Common myeloid progenitor, CD34-positive (primary cell): ENCODE results near the gene STPG4.

Experiments
- CTCF ChIA-PET: fragments of 350-600 bp; sonication (Branson Sonifier 250); formaldehyde crosslinking; loops from one replicate; lab custom pipeline; 2021; ENCODE audit warnings: antibody characterized with exemption; lab: Charles Lee
- POLR2A ChIA-PET: fragments of 350-600 bp; sonication (Branson Sonifier 250); formaldehyde crosslinking; loops from one replicate; lab custom pipeline; 2021; ENCODE audit warnings: antibody characterized with exemption; lab: Charles Lee
- DNase-seq, 3 donors: peaks; one replicate each; pipeline versions ENCODE4 v3.0.0 to v3.0.0-alpha.2; 2013
- H3K27ac ChIP-seq, 2 experiments: 1 replicate in 1 of 2; 2 replicates in 1 of 2; pipeline ENCODE4 v1.7.0; 2013; ENCODE audit warnings: inconsistent platforms in 2 of 2, low read length in 2 of 2, mild to moderate bottlenecking in 2 of 2, low read depth in 1 of 2, moderate library complexity in 1 of 2; ENCODE audit not compliant: severe bottlenecking in 2 of 2, insufficient read depth in 1 of 2, poor library complexity in 1 of 2
- H3K27me3 ChIP-seq, 5 experiments: replicated peaks in 2 of 5; 1 replicate in 3 of 5; 2 replicates in 2 of 5; pipeline versions ENCODE4 v1.6.1 to v1.7.0; 2013; ENCODE audit warnings: low read length in 4 of 5, mild to moderate bottlenecking in 2 of 5, moderate library complexity in 2 of 5, inconsistent platforms in 1 of 5; ENCODE audit not compliant: insufficient read depth in 5 of 5, control insufficient read depth in 4 of 5
- H3K36me3 ChIP-seq, 4 experiments: 1 replicate in 2 of 4; 2 replicates in 2 of 4; pipeline versions ENCODE4 v1.6.1 to v1.7.0; 2013; ENCODE audit warnings: low read length in 3 of 4, control low read depth in 1 of 4, mild to moderate bottlenecking in 1 of 4; ENCODE audit not compliant: control insufficient read depth in 4 of 4, insufficient read depth in 4 of 4
- H3K4me1 ChIP-seq, 4 experiments: 1 replicate in 3 of 4; 2 replicates in 1 of 4; pipeline versions ENCODE4 v1.6.1 to v1.7.1; 2013; ENCODE audit warnings: low read length in 3 of 4, mild to moderate bottlenecking in 3 of 4, control low read depth in 1 of 4, inconsistent platforms in 1 of 4, moderate library complexity in 1 of 4; ENCODE audit not compliant: control insufficient read depth in 4 of 4, insufficient read depth in 4 of 4; ENCODE audit errors: control extremely low read depth in 1 of 4
- H3K4me3 ChIP-seq, 7 experiments: 1 replicate in 4 of 7; 2 replicates in 3 of 7; pipeline versions ENCODE4 v1.5.1 to v1.7.0; 2013; ENCODE audit warnings: mild to moderate bottlenecking in 7 of 7, low read length in 6 of 7, moderate library complexity in 6 of 7, inconsistent platforms in 2 of 7, low read depth in 2 of 7, control low read depth in 1 of 7; ENCODE audit not compliant: insufficient read depth in 4 of 7, control insufficient read depth in 1 of 7; ENCODE audit errors: extremely low read depth in 1 of 7
- H3K9me3 ChIP-seq, 5 experiments: 1 replicate in 4 of 5; 2 replicates in 1 of 5; pipeline versions ENCODE4 v1.6.1 to v1.7.1; 2013; ENCODE audit warnings: low read length in 4 of 5, mild to moderate bottlenecking in 2 of 5, inconsistent platforms in 1 of 5, low read depth in 1 of 5, moderate library complexity in 1 of 5; ENCODE audit not compliant: control insufficient read depth in 4 of 5, insufficient read depth in 2 of 5; ENCODE audit errors: control extremely low read depth in 1 of 5
- WGBS: methylation state at CpG from one replicate; pipeline ENCODE4 v1.1.5; 2013; ENCODE audit not compliant: insufficient coverage; 5-methylcytosine and 5-hydroxymethylcytosine counted together

STPG4 gene

GRCh38 chr2:47086054-47086471, 69.0 kb downstream of the STPG4 start:
- CTCF ChIA-PET = interaction anchor here (0.9 to 1.7 kb wide), 4 partner anchors 10 to 238 kb away, joined by 4 read pairs; no protein-coding TSS in a partner anchor
- H3K4me3 ChIP-seq = no peak overlapping the region

GRCh38 chr2:47083886-47084687, 71.0 kb downstream of the STPG4 start:
- Histone ChIP-seq H3K4me1 (peaks cover 0 to 57% (median 46%) of the 10 kb centered on the region in 4 experiments), H3K27ac (no peak overlapping the region), H3K27me3 (no peaks in the 10 kb centered on the region), H3K9me3 (no peaks in the 10 kb centered on the region), H3K36me3 (no peaks in the 10 kb centered on the region), H3K4me3 (no peak overlapping the region)
- DNase-seq = peak; percentile 42 to 92 (median 85)
- CTCF ChIA-PET = interaction anchor here (0.9 kb wide), 1 partner anchor 10 kb away, joined by 3 read pairs; no protein-coding TSS in a partner anchor
- POLR2A ChIA-PET = interaction anchor here (0.5 kb wide), 1 partner anchor 14 kb away, joined by 3 read pairs; no protein-coding TSS in a partner anchor
- 63% methylated on average over 11 of the region's 17 CpGs for WGBS

More at GRCh38 chr2:47086054-47086471, 69.0 kb downstream of the STPG4 start:
- Histone ChIP-seq H3K4me1 (peaks cover 0 to 52% (median 45%) of the 10 kb centered on the region in 4 experiments), H3K27ac (no peak overlapping the region), H3K27me3 (no peaks in the 10 kb centered on the region), H3K36me3 (no peaks in the 10 kb centered on the region), H3K9me3 (no peaks in the 10 kb centered on the region)
- 34% methylated on average over 9 of the region's 9 CpGs for WGBS
- DNase-seq = peak in 2 of 3 donors; percentile 40 to 65
- POLR2A ChIA-PET = no interaction called here

GRCh38 chr2:47083485-47083884, 71.6 kb downstream of the STPG4 start:
- no peaks in the 10 kb centered on the region for H3K27me3 ChIP-seq
- peaks cover 0 to 51% (median 40%) of the 10 kb centered on the region in 4 experiments for H3K4me1 ChIP-seq
- H3K36me3 ChIP-seq = no peaks in the 10 kb centered on the region
- DNase-seq = no peak
- 100% methylated on average over 1 of the region's 3 CpGs for WGBS
- no peak overlapping the region for H3K4me3 ChIP-seq
- no peak overlapping the region for H3K27ac ChIP-seq
- CTCF ChIA-PET = interaction anchor here (0.9 kb wide), 1 partner anchor 9 kb away, joined by 3 read pairs; no protein-coding TSS in a partner anchor
- H3K9me3 ChIP-seq = no peaks in the 10 kb centered on the region
- POLR2A ChIA-PET = interaction anchor here (0.5 kb wide), 1 partner anchor 15 kb away, joined by 3 read pairs; no protein-coding TSS in a partner anchor

GRCh38 chr2:47083005-47083404, 72.1 kb downstream of the STPG4 start:
- H3K36me3 ChIP-seq = no peaks in the 10 kb centered on the region
- no peaks in the 10 kb centered on the region for H3K27me3 ChIP-seq
- ChIA-PET POLR2A (no interaction called here), CTCF (interaction anchor here (1.5 kb wide), 1 partner anchor 11 kb away, joined by 6 read pairs; no protein-coding TSS in a partner anchor)
- no peak overlapping the region for H3K4me3 ChIP-seq
- 85% methylated on average over 6 of the region's 6 CpGs for WGBS
- DNase-seq = peak in 2 of 3 donors; percentile 39 to 59
- H3K9me3 ChIP-seq = no peaks in the 10 kb centered on the region
- no peak overlapping the region for H3K27ac ChIP-seq
- H3K4me1 ChIP-seq = peaks cover 0 to 46% (median 37%) of the 10 kb centered on the region in 4 experiments

GRCh38 chr2:47080888-47081301, 74.2 kb downstream of the STPG4 start:
- H3K27ac ChIP-seq = no peak overlapping the region
- CTCF ChIA-PET = no interaction called here

GRCh38 chr2:47079515-47080412, 75.3 kb downstream of the STPG4 start:
- POLR2A ChIA-PET = no interaction called here
- Histone ChIP-seq H3K27me3 (no peaks in the 10 kb centered on the region), H3K4me3 (no peak overlapping the region), H3K4me1 (peaks cover 0 to 40% (median 24%) of the 10 kb centered on the region in 4 experiments), H3K36me3 (peaks cover 0 to 6% (median 2%) of the 10 kb centered on the region in 4 experiments), H3K9me3 (no peaks in the 10 kb centered on the region), H3K27ac (no peak overlapping the region)
- DNase-seq = no peak
- 86% methylated on average over 9 of the region's 11 CpGs for WGBS
- CTCF ChIA-PET = interaction anchor here (0.6 kb wide), 1 partner anchor 1631 kb away, joined by 3 read pairs; no protein-coding TSS in a partner anchor

More at GRCh38 chr2:47080888-47081301, 74.2 kb downstream of the STPG4 start:
- no peak overlapping the region for H3K4me3 ChIP-seq
- no peak for DNase-seq
- no peaks in the 10 kb centered on the region for H3K9me3 ChIP-seq
- peaks cover 0 to 3% (median 1%) of the 10 kb centered on the region in 4 experiments for H3K36me3 ChIP-seq
- peaks cover 0 to 35% (median 32%) of the 10 kb centered on the region in 4 experiments for H3K4me1 ChIP-seq
- no peaks in the 10 kb centered on the region for H3K27me3 ChIP-seq
- WGBS = 90% methylated on average over 2 of the region's 7 CpGs
- POLR2A ChIA-PET = no interaction called here
